GM23248 (cell line): ENCODE data around the gene FAU.

Experiments used
- EZH2 ChIP-seq: fragments of 200-600 bp; sonication (generic); IDR thresholded peaks from 2 replicates; pipeline ENCODE4 v1.6.1; 2018; ENCODE audit warnings: antibody characterized with exemption, mild to moderate bottlenecking; ENCODE audit not compliant: insufficient read depth, poor library complexity, severe bottlenecking
- EZH2phosphoT487 ChIP-seq: fragments of 200-600 bp; sonication (generic); IDR thresholded peaks from 2 replicates; pipeline ENCODE4 v1.6.1; 2018; ENCODE audit warnings: antibody characterized with exemption, moderate library complexity, mild to moderate bottlenecking, low read depth; ENCODE audit not compliant: insufficient read depth

DNA sequence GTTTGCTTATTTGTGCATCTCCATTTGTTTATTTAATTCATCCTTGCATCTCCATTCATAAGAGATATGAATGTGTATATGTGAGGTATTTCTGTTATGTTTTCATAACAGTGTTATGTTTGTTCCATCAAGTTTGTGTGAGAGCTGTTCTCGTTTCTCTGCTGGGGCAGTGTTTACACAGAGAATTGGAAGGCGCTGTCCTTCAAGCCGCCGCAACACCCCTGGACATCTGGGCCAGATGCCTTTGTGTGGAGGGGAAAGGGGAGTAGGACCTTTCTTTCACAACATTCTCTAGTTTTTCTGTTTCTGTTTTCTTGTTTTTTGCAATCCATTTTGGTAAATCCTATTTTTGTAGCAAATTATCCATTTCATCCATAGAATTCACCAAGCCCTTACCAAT is 17.3 kb downstream of the FAU start:
- no peak for TF ChIP-seq EZH2phosphoT487
- TF ChIP-seq EZH2 = no peak
